H9 (cell line): ENCODE measurements around the gene KLHL2. TPM values are rescaled to one million over a fixed set of nuclear protein-coding genes. Genes with fewer than 3 reads are reported as not detected.

Source experiments
- DNase-seq: peaks from one replicate; pipeline ENCODE4 v3.0.0-alpha.2; 2017
- H2AFZ ChIP-seq: one replicate; pipeline ENCODE4 v1.6.1; 2013; ENCODE audit warnings: mild to moderate bottlenecking, low read length, control low read depth, moderate library complexity
- H2AK5ac ChIP-seq: 2 replicates; pipeline ENCODE4 v1.6.1; 2013; ENCODE audit warnings: low read length, control low read depth, mixed read lengths; ENCODE audit not compliant: insufficient read length
- H2BK120ac ChIP-seq: one replicate; pipeline ENCODE4 v1.6.1; 2013; ENCODE audit warnings: low read depth, mild to moderate bottlenecking, low read length, control low read depth, inconsistent platforms; ENCODE audit not compliant: poor library complexity, severe bottlenecking
- H2BK12ac ChIP-seq: 2 replicates; pipeline ENCODE4 v1.6.1; 2013; ENCODE audit warnings: low read length, control low read depth, mixed read lengths, low read depth; ENCODE audit not compliant: insufficient read length
- H2BK15ac ChIP-seq: 2 replicates; pipeline ENCODE4 v1.6.1; 2013; ENCODE audit warnings: low read depth, low read length, control low read depth
- H2BK20ac ChIP-seq: one replicate; pipeline ENCODE4 v1.6.1; 2013; ENCODE audit warnings: low read depth, mild to moderate bottlenecking, low read length, control low read depth, inconsistent platforms; ENCODE audit not compliant: poor library complexity, severe bottlenecking
- H2BK5ac ChIP-seq: 2 replicates; pipeline ENCODE4 v1.6.1; 2013; ENCODE audit warnings: low read length, control low read depth, mixed read lengths; ENCODE audit not compliant: insufficient read length
- H3K14ac ChIP-seq: 2 replicates; pipeline ENCODE4 v1.6.1; 2013; ENCODE audit warnings: low read length, control low read depth; ENCODE audit not compliant: insufficient read depth
- H3K18ac ChIP-seq: 2 replicates; pipeline ENCODE4 v1.6.1; 2013; ENCODE audit warnings: low read depth, mild to moderate bottlenecking, mixed read lengths, low read length, control low read depth; ENCODE audit not compliant: insufficient read length
- H3K23ac ChIP-seq: 2 replicates; pipeline ENCODE4 v1.6.1; 2013; ENCODE audit warnings: low read length, control low read depth, mixed read lengths, low read depth; ENCODE audit not compliant: insufficient read length
- H3K23me2 ChIP-seq: 2 replicates; pipeline ENCODE4 v1.6.1; 2013; ENCODE audit warnings: low read depth, mild to moderate bottlenecking, mixed read lengths, low read length, control low read depth; ENCODE audit not compliant: insufficient read length, poor library complexity, severe bottlenecking
- H3K27ac ChIP-seq: 2 replicates; pipeline ENCODE4 v1.5.1; 2013; ENCODE audit warnings: low read length, control low read depth, mixed read lengths, low read depth; ENCODE audit not compliant: insufficient read length
- H3K27me3 ChIP-seq: 2 replicates; pipeline ENCODE4 v1.6.1; 2013; ENCODE audit warnings: low read length, control low read depth, inconsistent platforms; ENCODE audit not compliant: insufficient read depth
- H3K4ac ChIP-seq: 2 replicates; pipeline ENCODE4 v1.6.1; 2013; ENCODE audit warnings: low read depth, mild to moderate bottlenecking, control low read depth, inconsistent platforms, low read length, moderate library complexity
- H3K4me1 ChIP-seq: 2 replicates; pipeline ENCODE4 v1.6.1; 2013; ENCODE audit warnings: low read length, control low read depth, inconsistent platforms; ENCODE audit not compliant: insufficient read depth
- H3K4me2 ChIP-seq: 2 replicates; pipeline ENCODE4 v1.6.1; 2013; ENCODE audit warnings: low read length, control low read depth, mixed read lengths; ENCODE audit not compliant: insufficient read length, insufficient read depth
- H3K56ac ChIP-seq: 2 replicates; pipeline ENCODE4 v1.6.1; 2013; ENCODE audit warnings: low read depth, mild to moderate bottlenecking, mixed read lengths, low read length, control low read depth; ENCODE audit not compliant: insufficient read length
- H3K79me1 ChIP-seq: 2 replicates; pipeline ENCODE4 v1.6.1; 2013; ENCODE audit warnings: low read depth, mild to moderate bottlenecking, moderate library complexity, low read length, control low read depth, inconsistent platforms; ENCODE audit not compliant: insufficient read depth, poor library complexity, severe bottlenecking
- H3K79me2 ChIP-seq: 2 replicates; pipeline ENCODE4 v1.6.1; 2013; ENCODE audit warnings: low read length, control low read depth, inconsistent platforms; ENCODE audit not compliant: insufficient read depth
- H3K9ac ChIP-seq: 2 replicates; pipeline ENCODE4 v1.6.1; 2013; ENCODE audit warnings: low read length, control low read depth, mixed read lengths; ENCODE audit not compliant: insufficient read length; ENCODE audit errors: extremely low read depth
- H3K9me3 ChIP-seq: one replicate; pipeline ENCODE4 v1.6.1; 2013; ENCODE audit warnings: low read depth, low read length, inconsistent platforms; ENCODE audit not compliant: control insufficient read depth
- H3T11ph ChIP-seq: one replicate; pipeline ENCODE4 v1.6.1; 2013; ENCODE audit warnings: mild to moderate bottlenecking, low read length, control low read depth, inconsistent platforms
- H4K20me1 ChIP-seq: one replicate; pipeline ENCODE4 v1.6.1; 2013; ENCODE audit not compliant: control insufficient read depth, insufficient read length, insufficient read depth
- H4K5ac ChIP-seq: 2 replicates; pipeline ENCODE4 v1.6.1; 2013; ENCODE audit warnings: low read depth, mild to moderate bottlenecking, mixed read lengths, low read length, control low read depth; ENCODE audit not compliant: insufficient read length
- H4K8ac ChIP-seq: replicated peaks from 2 replicates; pipeline ENCODE4 v1.6.1; 2013; ENCODE audit warnings: low read length, control low read depth, mixed read lengths, low read depth; ENCODE audit not compliant: insufficient read length
- H4K91ac ChIP-seq: 2 replicates; pipeline ENCODE4 v1.6.1; 2013; ENCODE audit warnings: low read depth, mild to moderate bottlenecking, moderate library complexity, mixed read lengths, low read length, control low read depth; ENCODE audit not compliant: insufficient read length
- H3K27ac Mint-ChIP-seq, 3 experiments: 2 replicates in 2 of 3; 3 replicates in 1 of 3; pipeline ENCODE4 v1.8.0; 2020 to 2021; ENCODE audit warnings: mixed read lengths in 3 of 3, mild to moderate bottlenecking in 1 of 3, moderate library complexity in 1 of 3
- H3K27me3 Mint-ChIP-seq: 2 replicates; pipeline ENCODE4 v1.8.0; 2021; ENCODE audit warnings: low read depth, mild to moderate bottlenecking, moderate library complexity, mixed read lengths
- H3K36me3 Mint-ChIP-seq, 3 experiments: 2 replicates in 2 of 3; 3 replicates in 1 of 3; pipeline ENCODE4 v1.8.0; 2020 to 2021; ENCODE audit warnings: low read depth in 3 of 3, mixed read lengths in 3 of 3; ENCODE audit not compliant: insufficient read depth in 1 of 3
- H3K4me1 Mint-ChIP-seq, 2 experiments: 2 replicates each; pipeline ENCODE4 v1.8.0; 2020; ENCODE audit warnings: mixed read lengths in 2 of 2
- H3K4me3 Mint-ChIP-seq, 2 experiments: 2 replicates in 1 of 2; 3 replicates in 1 of 2; pipeline ENCODE4 v1.8.0; 2020 to 2021; ENCODE audit warnings: mild to moderate bottlenecking in 2 of 2, mixed read lengths in 2 of 2, moderate library complexity in 1 of 2
- H3K9me3 Mint-ChIP-seq, 2 experiments: 2 replicates in 1 of 2; 3 replicates in 1 of 2; pipeline ENCODE4 v1.8.0; 2020; ENCODE audit warnings: mild to moderate bottlenecking in 2 of 2, mixed read lengths in 2 of 2, moderate library complexity in 1 of 2
- WGBS: extraction: QIAGEN DNeasy Blood & Tissue Kit; methylation state at CpG from one replicate; pipeline ENCODE4 v1.1.7; 2013; ENCODE audit warnings: missing lambda C conversion rate, low lambda C conversion rate, mixed read lengths; ENCODE audit not compliant: insufficient read length; ENCODE audit errors: extremely low coverage; 5-methylcytosine and 5-hydroxymethylcytosine counted together
- total RNA-seq: library from RNA; stranded (reverse); gene quantifications from 2 replicates; pipeline ENCODE4 v1.2.1, GENCODE V29; 2021
- TF ChIP-seq, protein P1 (sequence below): fragments of 200-600 bp; sonication (generic); conservative IDR thresholded peaks from 3 replicates; pipeline ENCODE4 v1.8.0; 2021; ENCODE audit warnings: antibody characterized with exemption, mild to moderate bottlenecking

Gene KLHL2
- total RNA-seq, 1 experiment from 2014 or later, result 14.3 TPM

DNA sequence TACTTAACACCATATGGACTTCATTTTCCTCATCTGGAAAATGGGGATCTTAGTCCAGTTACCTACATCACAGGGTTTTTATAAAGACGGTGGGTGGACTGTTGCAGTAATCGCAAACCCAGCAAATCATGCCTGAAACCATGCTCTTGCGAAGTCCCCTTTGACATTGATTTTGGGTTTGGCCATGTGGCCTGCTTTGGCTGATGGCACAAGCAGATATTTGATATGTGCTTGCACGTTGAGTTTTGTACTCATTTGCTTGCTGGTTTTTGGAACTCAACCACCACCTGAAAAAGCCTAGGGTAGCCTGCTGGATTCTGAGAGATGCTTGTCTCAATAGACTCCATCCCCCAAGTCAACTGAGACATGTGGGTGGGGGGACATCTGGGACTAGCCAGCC, 14.4 kb upstream of the KLHL2 start:
- TF ChIP-seq, protein P1, sequence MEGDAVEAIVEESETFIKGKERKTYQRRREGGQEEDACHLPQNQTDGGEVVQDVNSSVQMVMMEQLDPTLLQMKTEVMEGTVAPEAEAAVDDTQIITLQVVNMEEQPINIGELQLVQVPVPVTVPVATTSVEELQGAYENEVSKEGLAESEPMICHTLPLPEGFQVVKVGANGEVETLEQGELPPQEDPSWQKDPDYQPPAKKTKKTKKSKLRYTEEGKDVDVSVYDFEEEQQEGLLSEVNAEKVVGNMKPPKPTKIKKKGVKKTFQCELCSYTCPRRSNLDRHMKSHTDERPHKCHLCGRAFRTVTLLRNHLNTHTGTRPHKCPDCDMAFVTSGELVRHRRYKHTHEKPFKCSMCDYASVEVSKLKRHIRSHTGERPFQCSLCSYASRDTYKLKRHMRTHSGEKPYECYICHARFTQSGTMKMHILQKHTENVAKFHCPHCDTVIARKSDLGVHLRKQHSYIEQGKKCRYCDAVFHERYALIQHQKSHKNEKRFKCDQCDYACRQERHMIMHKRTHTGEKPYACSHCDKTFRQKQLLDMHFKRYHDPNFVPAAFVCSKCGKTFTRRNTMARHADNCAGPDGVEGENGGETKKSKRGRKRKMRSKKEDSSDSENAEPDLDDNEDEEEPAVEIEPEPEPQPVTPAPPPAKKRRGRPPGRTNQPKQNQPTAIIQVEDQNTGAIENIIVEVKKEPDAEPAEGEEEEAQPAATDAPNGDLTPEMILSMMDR, result no peak

More for the DNA sequence above, 14.4 kb upstream of the KLHL2 start:
- H2BK120ac ChIP-seq, result no peak overlapping the region
- no peak overlapping the region for H2AFZ ChIP-seq
- H3K4me1 ChIP-seq, result no peaks in the 10 kb centered on the region
- H3K79me1 ChIP-seq, result no peaks in the 10 kb centered on the region
- H2BK20ac ChIP-seq, result no peak overlapping the region
- Mint-ChIP-seq H3K4me1 (no peaks in the 10 kb centered on the region), H3K27ac (no peak overlapping the region), H3K36me3 (no peaks in the 10 kb centered on the region), H3K27me3 (no peaks in the 10 kb centered on the region), H3K4me3 (no peak overlapping the region), H3K9me3 (no peaks in the 10 kb centered on the region; a peak in 1 of 5 replicates)
- H2AK5ac ChIP-seq, result no peak overlapping the region
- WGBS, result no CpG with 5 or more reads among the region's 4 CpGs
- no peaks in the 10 kb centered on the region for H3K79me2 ChIP-seq
- H3K4me2 ChIP-seq, result no peak overlapping the region
- no peak overlapping the region for H3K14ac ChIP-seq
- H3K9me3 ChIP-seq, result no peaks in the 10 kb centered on the region
- no peak overlapping the region for H3K9ac ChIP-seq
- no peak overlapping the region for H3K23ac ChIP-seq
- H3K27me3 ChIP-seq, result no peaks in the 10 kb centered on the region
- no peak overlapping the region for H2BK15ac ChIP-seq
- no peaks in the 10 kb centered on the region for H3K23me2 ChIP-seq
- no peak overlapping the region for H2BK5ac ChIP-seq
- no peak overlapping the region for H3T11ph ChIP-seq
- no peak overlapping the region for H3K56ac ChIP-seq
- H3K4ac ChIP-seq, result no peak overlapping the region
- H4K8ac ChIP-seq, result peak overlapping the region; percentile 50
- no peak overlapping the region for H2BK12ac ChIP-seq
- H3K27ac ChIP-seq, result no peak overlapping the region
- H3K18ac ChIP-seq, result no peak overlapping the region
- H4K20me1 ChIP-seq, result no peaks in the 10 kb centered on the region
- no peak overlapping the region for H4K5ac ChIP-seq
- no peak overlapping the region for H4K91ac ChIP-seq
- no peak for DNase-seq
